Progenitor cell of endocrine pancreas (in vitro differentiated cells): ENCODE results near the gene METTL22. TPM values are rescaled to one million over a fixed set of nuclear protein-coding genes. Genes with fewer than 3 reads are reported as not detected.
A peak's percentile ranks its signal among the peaks of the same experiment; 100 is the strongest.

Experiments used
- DNase-seq: peaks from one replicate; pipeline ENCODE4 v3.0.0; 2021; ENCODE audit warnings: low spot score; ENCODE audit not compliant: unreplicated experiment
- H3K27ac Mint-ChIP-seq: 2 replicates; pipeline ENCODE4 v1.8.0; 2021; ENCODE audit warnings: mild to moderate bottlenecking, moderate library complexity, mixed read lengths
- H3K27me3 Mint-ChIP-seq: 2 replicates; pipeline ENCODE4 v1.8.0; 2021; ENCODE audit warnings: mixed read lengths
- H3K36me3 Mint-ChIP-seq: 2 replicates; pipeline ENCODE4 v1.8.0; 2022; ENCODE audit warnings: mixed read lengths; ENCODE audit not compliant: insufficient read depth
- H3K4me1 Mint-ChIP-seq: 2 replicates; pipeline ENCODE4 v1.8.0; 2021; ENCODE audit warnings: low read depth, mixed read lengths
- H3K4me3 Mint-ChIP-seq: 2 replicates; pipeline ENCODE4 v1.8.0; 2021; ENCODE audit warnings: low read depth, mild to moderate bottlenecking, moderate library complexity, mixed read lengths
- H3K9me3 Mint-ChIP-seq: 2 replicates; pipeline ENCODE4 v1.8.0; 2021; ENCODE audit warnings: low read depth, mixed read lengths
- CTCF ChIP-seq: fragments of 200-600 bp; sonication (generic); IDR thresholded peaks from one replicate; pipeline ENCODE4 v1.5.0; 2021; ENCODE audit warnings: antibody characterized with exemption, mild to moderate bottlenecking; ENCODE audit not compliant: unreplicated experiment
- total RNA-seq: library from RNA; stranded (reverse); gene quantifications from 2 replicates; pipeline ENCODE4 v1.2.1, GENCODE V29; 2021

The METTL22 gene
- total RNA-seq, 1 donor from 2014 or later, result 56.5 TPM

DNA sequence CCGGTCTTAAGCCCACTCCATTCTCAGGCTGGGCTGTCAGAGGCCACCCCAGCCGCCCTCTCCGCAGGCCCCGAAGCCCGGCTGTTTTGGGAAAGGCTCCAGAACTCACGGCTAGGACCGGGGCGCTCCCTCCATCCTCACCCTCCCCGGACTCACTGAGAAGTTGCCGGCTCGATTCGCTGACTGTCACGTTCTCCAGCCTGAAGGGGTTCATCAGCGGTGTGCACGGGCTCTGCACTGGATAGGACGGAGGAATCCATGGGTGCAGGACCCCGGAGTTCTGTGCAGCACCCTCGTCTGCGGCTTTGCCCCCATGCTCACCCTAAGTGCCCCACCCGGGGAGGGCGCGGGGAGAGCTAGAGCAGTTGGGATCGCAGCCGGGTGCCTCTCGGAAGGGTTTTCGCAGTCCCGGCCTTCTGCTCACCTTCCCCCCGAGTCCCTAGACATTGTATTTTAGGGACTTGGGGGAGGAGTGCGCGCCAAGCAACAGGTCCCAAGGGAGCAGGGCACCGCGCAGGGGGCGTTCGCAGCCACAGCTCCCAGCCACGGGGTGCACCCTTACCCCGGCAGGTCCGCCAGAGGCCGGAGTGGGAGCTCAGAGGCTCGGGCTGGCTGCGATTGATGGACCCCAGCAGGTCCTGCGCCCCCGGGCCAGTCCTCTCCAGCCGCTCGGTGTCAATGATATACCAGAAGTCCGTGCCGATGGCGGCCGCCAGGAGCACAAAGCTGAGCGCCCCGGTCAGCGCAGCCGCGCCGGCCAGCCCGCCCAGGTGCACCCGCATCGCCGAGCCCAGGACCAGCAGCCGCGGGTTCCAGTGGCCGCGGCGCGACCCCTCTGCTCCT is 32.2 kb upstream of the METTL22 start:
- no peak for TF ChIP-seq CTCF

GRCh38 chr16:8589900-8590688 is 31.4 kb upstream of the METTL22 start, which contains the start of gene TMEM114:
TSS of gene TMEM114 (minus strand) at chr16:8590511. CDS start at chr16:8589838, 673 bp downstream.
- Mint-ChIP-seq H3K9me3 (no peaks in the 10 kb centered on the region), H3K27me3 (peaks cover 35% of the 10 kb centered on the region), H3K4me1 (peaks cover 5% of the 10 kb centered on the region), H3K36me3 (no peaks in the 10 kb centered on the region), H3K27ac (no peak within 1 kb of the TSS), H3K4me3 (peak within 1 kb of the TSS; percentile 56)
- no peak for TF ChIP-seq CTCF
- peak; percentile 39 for DNase-seq

More for the DNA sequence above, 32.2 kb upstream of the METTL22 start:
- peaks cover 5% of the 10 kb centered on the region for H3K4me1 Mint-ChIP-seq
- H3K27me3 Mint-ChIP-seq, result peaks cover 35% of the 10 kb centered on the region
- H3K36me3 Mint-ChIP-seq, result no peaks in the 10 kb centered on the region
- peak; percentile 33 for DNase-seq
- H3K9me3 Mint-ChIP-seq, result no peaks in the 10 kb centered on the region
- H3K4me3 Mint-ChIP-seq, result peak overlapping the region; percentile 56
- no peak overlapping the region for H3K27ac Mint-ChIP-seq

DNA sequence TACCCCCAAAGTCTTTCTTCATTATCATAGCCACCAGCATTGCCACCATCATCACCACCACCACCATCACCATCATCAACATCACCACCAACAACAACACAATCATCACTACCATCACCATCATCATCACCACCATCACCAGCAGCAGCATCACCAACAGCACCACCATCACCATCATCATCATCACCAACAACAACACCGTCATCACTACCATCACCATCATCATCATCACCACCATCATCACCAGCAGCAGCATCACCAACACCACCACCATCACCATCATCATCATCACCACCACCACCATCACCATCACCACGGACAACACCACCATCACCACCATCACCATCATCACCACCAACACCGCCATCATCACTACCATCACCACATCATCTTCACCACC is 30.7 kb upstream of the METTL22 start:
- Mint-ChIP-seq H3K36me3 (no peaks in the 10 kb centered on the region), H3K9me3 (no peaks in the 10 kb centered on the region), H3K27me3 (peaks cover 29% of the 10 kb centered on the region), H3K27ac (no peak overlapping the region), H3K4me3 (no peak overlapping the region), H3K4me1 (peaks cover 5% of the 10 kb centered on the region)
- no peak for DNase-seq
- no peak for TF ChIP-seq CTCF

GRCh38 chr16:8591451-8591850 is 30.0 kb upstream of the METTL22 start:
- Mint-ChIP-seq H3K4me3 (no peak overlapping the region), H3K9me3 (no peaks in the 10 kb centered on the region), H3K27ac (no peak overlapping the region), H3K27me3 (peaks cover 26% of the 10 kb centered on the region), H3K4me1 (peaks cover 5% of the 10 kb centered on the region), H3K36me3 (no peaks in the 10 kb centered on the region)
- TF ChIP-seq CTCF, result no peak
- no peak for DNase-seq

DNA sequence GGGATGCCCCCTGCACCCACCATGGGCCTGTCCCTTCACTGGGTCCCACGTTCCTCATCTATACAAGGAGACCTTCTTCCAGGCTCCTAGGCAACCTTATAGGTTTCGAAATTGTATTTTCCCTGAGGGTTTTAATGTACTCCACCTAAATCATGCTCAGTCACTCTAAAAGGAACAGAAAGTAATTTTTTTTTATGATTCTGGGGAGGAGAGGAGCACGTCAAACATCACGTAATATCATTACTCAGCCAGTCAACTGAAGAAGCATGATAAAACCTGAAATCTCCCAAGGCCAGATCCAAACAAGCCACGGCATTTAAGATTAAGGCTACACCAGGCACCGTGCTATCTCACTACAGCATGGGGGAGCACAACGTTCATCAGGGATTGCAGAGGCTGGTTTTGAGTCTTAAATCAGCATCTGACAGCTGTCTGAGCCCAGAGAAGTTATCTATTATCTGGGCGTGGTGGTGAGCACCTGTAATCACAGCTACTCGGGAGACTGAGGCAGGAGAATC is 27.3 kb upstream of the METTL22 start:
- TF ChIP-seq CTCF, result no peak
- no peaks in the 10 kb centered on the region for H3K9me3 Mint-ChIP-seq
- H3K27me3 Mint-ChIP-seq, result peaks cover 6% of the 10 kb centered on the region
- H3K36me3 Mint-ChIP-seq, result no peaks in the 10 kb centered on the region
- no peak overlapping the region for H3K4me3 Mint-ChIP-seq
- no peak for DNase-seq
- H3K27ac Mint-ChIP-seq, result no peak overlapping the region
- peaks cover 3% of the 10 kb centered on the region for H3K4me1 Mint-ChIP-seq
